Right lobe of liver (tissue), 6 donors: ENCODE results near the gene GATB. TPM values are rescaled to one million over a fixed set of nuclear protein-coding genes. Genes with fewer than 3 reads are reported as not detected.

Experiments
- ATAC-seq, 4 donors: fragments of 200-7000 bp; cut with Tn5 transposase; one replicate each; pipeline ENCODE4 v1.9.1; 2020; ENCODE audit warnings: mild to moderate bottlenecking in 4 of 4, moderate library complexity in 4 of 4
- DNase-seq, 3 donors: peaks; one replicate each; pipeline ENCODE4 v3.0.0-alpha.2; 2020
- H3K27ac ChIP-seq, 3 donors: fragments of 200-600 bp; one replicate each; pipeline ENCODE4 v1.8.0; 2022
- H3K27me3 ChIP-seq, 2 donors: fragments of 200-600 bp; one replicate each; pipeline ENCODE4 v1.8.0; 2022
- H3K36me3 ChIP-seq, 4 donors: fragments of 200-600 bp; sonication (generic) in 1 of 4; one replicate each; pipeline versions ENCODE4 v1.5.1 to v1.8.0; 2017 to 2022; ENCODE audit warnings: control low read depth in 1 of 4
- H3K4me1 ChIP-seq, 4 donors: fragments of 200-600 bp; sonication (generic) in 1 of 4; one replicate each; pipeline versions ENCODE4 v1.5.1 to v1.8.0; 2017 to 2022; ENCODE audit warnings: control low read depth in 1 of 4
- H3K4me3 ChIP-seq, 3 donors: fragments of 200-600 bp; one replicate each; pipeline ENCODE4 v1.8.0; 2022
- H3K9me3 ChIP-seq, 4 donors: fragments of 200-600 bp; sonication (generic) in 1 of 4; one replicate each; pipeline versions ENCODE4 v1.5.1 to v1.8.0; 2017 to 2022; ENCODE audit warnings: control low read depth in 1 of 4
- POLR2A ChIP-seq: fragments of 450-650 bp; IDR thresholded peaks from one replicate; pipeline ENCODE4 v1.6.1; 2017; ENCODE audit warnings: antibody characterized with exemption, mild to moderate bottlenecking
- WGBS: methylation state at CpG from one replicate; pipeline ENCODE4 v1.1.6; 2018; ENCODE audit warnings: low coverage, low lambda C conversion rate; ENCODE audit not compliant: insufficient coverage; ENCODE audit errors: missing lambda C conversion rate; 5-methylcytosine and 5-hydroxymethylcytosine counted together
- intact Hi-C, 2 donors: fragments of 100-400 bp; cut with DNase I; formaldehyde crosslinking; loops; one replicate each; pipeline versions ENCODE4 v1.11.2 to v1.14.1; 2022
- total RNA-seq, 6 experiments: library from RNA; depleted of rRNA in 2 of 6; stranded (reverse); fragments of >200 nt in 2 of 6; fragmentation: NEBNext Ultra II Directional in 3 of 6; extraction: Animal tissue kit (Norgen Biotek cat#: 25700) in 3 of 6; gene quantifications; one replicate each; pipeline versions ENCODE4 v1.1.0 to v1.2.4, GENCODE V29; 2016 to 2023
- TF ChIP-seq, protein P1 (sequence below), 4 donors: fragments of 200-600 bp in 3 of 4; fragments of 450-650 bp in 1 of 4; IDR thresholded peaks; one replicate each; pipeline versions ENCODE4 v1.5.1 to v1.8.0; 2016 to 2022; ENCODE audit warnings: antibody characterized with exemption in 4 of 4, mild to moderate bottlenecking in 2 of 4
- donor health status: DM: no; HTN: yes; CAD: no.
- donor health status: DM: no; HTN: no; CAD: no.
- donor health status: DM: no; HTN: no; CAD: no.
- donor health status: DM: no; HTN: yes; CAD: no.
- donor health status: DM: no; HTN: yes; CAD: no.

Gene GATB
- total RNA-seq, 6 experiments from 2014 or later = 16.5 to 38.7 (median 17.5) TPM

DNA sequence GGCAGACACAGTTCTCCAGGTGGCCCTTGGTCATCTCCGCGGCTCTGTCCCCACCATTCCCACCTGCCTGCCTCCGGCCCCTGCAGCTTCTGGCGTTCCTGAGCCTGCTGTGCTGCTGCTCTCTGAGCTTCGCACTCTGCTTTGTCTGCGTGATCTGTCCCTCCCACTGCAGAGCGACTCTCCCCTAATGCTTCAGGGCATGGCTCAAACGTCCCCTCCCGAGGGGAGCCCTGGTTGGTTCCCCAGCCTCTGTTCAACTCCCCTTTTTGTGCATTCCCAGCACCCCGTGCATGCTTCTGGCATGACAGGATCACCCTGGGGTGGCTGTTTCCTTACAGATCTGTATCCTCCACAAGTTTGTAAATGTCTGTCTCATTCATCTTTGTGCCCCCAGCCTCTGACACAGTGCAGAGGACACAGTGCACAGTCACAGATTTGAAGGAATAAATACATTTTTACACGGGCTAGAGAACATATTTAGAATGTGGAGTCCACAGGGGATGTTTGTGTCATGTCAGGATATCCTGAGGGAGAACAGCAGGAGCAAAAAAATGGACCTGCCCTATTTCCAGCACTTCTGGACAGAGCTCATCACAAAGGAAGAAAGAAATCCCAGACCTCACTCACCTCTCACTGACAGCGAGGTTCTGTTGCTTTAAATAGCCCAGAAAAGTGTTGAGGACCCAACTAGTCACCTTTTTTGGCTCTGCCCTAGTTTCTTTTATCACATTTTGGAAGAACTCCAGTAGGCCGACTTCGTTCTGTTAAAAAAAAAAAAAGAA lies 72.6 kb downstream of the GATB start:
- WGBS = 49% methylated on average over 9 of the region's 14 CpGs
- ATAC-seq (peak; percentile 25 to 38 (median 34)), DNase-seq (no peak)

GRCh38 chr4:151687021-151687640 lies 73.7 kb downstream of the GATB start:
- no peak overlapping the region for H3K27ac ChIP-seq
- no peaks in the 10 kb centered on the region for H3K9me3 ChIP-seq
- no peak for TF ChIP-seq POLR2A
- TF ChIP-seq, protein P1, sequence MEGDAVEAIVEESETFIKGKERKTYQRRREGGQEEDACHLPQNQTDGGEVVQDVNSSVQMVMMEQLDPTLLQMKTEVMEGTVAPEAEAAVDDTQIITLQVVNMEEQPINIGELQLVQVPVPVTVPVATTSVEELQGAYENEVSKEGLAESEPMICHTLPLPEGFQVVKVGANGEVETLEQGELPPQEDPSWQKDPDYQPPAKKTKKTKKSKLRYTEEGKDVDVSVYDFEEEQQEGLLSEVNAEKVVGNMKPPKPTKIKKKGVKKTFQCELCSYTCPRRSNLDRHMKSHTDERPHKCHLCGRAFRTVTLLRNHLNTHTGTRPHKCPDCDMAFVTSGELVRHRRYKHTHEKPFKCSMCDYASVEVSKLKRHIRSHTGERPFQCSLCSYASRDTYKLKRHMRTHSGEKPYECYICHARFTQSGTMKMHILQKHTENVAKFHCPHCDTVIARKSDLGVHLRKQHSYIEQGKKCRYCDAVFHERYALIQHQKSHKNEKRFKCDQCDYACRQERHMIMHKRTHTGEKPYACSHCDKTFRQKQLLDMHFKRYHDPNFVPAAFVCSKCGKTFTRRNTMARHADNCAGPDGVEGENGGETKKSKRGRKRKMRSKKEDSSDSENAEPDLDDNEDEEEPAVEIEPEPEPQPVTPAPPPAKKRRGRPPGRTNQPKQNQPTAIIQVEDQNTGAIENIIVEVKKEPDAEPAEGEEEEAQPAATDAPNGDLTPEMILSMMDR (IDR thresholded peaks at IDR 0.05) = no peak
- H3K4me1 ChIP-seq = no peaks in the 10 kb centered on the region
- ATAC-seq = no peak
- no peak for DNase-seq
- intact Hi-C loops = no loop called here
- H3K36me3 ChIP-seq = no peaks in the 10 kb centered on the region
- no peak overlapping the region for H3K4me3 ChIP-seq
- H3K27me3 ChIP-seq = no peaks in the 10 kb centered on the region
- WGBS = 69% methylated on average over 9 of the region's 11 CpGs

More for the DNA sequence above, 72.6 kb downstream of the GATB start:
- TF ChIP-seq POLR2A = no peak
- TF ChIP-seq, protein P1 (IDR thresholded peaks at IDR 0.05) = no peak
- H3K36me3 ChIP-seq = no peaks in the 10 kb centered on the region
- no peak overlapping the region for H3K27ac ChIP-seq
- no peaks in the 10 kb centered on the region for H3K4me1 ChIP-seq
- H3K9me3 ChIP-seq = no peaks in the 10 kb centered on the region
- intact Hi-C loops = no loop called here
- no peaks in the 10 kb centered on the region for H3K27me3 ChIP-seq
- H3K4me3 ChIP-seq = no peak overlapping the region

DNA sequence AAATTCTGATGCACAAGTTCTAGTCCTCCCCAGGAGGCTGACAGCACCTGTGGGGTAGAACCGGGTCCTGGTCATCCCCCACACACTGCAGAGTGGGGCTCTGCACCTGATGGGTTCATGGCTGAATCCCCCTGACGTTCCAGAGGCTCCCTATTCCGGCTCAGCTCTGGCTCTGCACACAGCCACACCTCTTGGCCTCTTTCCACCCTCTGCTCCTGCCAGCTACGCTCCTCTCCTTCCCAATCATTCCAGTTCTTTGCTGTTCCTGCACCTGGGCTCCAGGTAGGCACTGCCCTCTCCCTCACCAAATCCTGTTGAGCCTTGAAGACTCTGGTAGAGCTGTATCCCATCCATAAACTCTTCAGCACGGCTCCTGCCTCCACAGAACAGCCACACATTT lies 75.5 kb downstream of the GATB start:
- no peak for TF ChIP-seq POLR2A
- TF ChIP-seq, protein P1 (IDR thresholded peaks at IDR 0.05) = no peak
- no peak overlapping the region for H3K4me3 ChIP-seq
- no peaks in the 10 kb centered on the region for H3K27me3 ChIP-seq
- DNase-seq (no peak), ATAC-seq (no peak)
- no peak overlapping the region for H3K27ac ChIP-seq
- H3K9me3 ChIP-seq = no peaks in the 10 kb centered on the region
- WGBS = 55% methylated on average over 5 of the region's 5 CpGs
- H3K36me3 ChIP-seq = no peaks in the 10 kb centered on the region
- intact Hi-C loops = no loop called here
- H3K4me1 ChIP-seq = no peaks in the 10 kb centered on the region

DNA sequence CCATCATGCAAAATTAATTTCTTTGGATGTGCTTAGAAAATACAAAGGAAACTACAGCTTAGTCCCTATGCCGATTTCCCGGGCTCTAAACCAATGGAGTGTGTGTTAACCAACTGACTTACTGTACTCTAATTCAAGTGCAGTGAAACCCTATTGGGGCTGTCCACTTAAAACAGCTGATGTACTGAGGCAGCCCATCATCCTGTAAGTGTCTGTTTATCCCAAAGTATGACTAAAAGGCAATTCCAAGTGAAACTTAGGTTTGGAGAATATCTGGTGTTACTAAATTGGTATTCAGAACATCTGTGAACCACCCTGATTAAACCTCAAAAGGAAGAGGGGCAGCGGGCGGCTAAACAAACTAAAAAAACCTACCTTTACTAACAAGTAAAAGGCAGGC lies 79.7 kb downstream of the GATB start:
- WGBS = 92% methylated on average over 3 of the region's 4 CpGs
- intact Hi-C loops = no loop called here
- Histone ChIP-seq H3K9me3 (no peaks in the 10 kb centered on the region), H3K27ac (no peak overlapping the region), H3K4me1 (no peaks in the 10 kb centered on the region), H3K36me3 (no peaks in the 10 kb centered on the region), H3K4me3 (no peak overlapping the region), H3K27me3 (no peaks in the 10 kb centered on the region)
- ATAC-seq = no peak
- no peak for DNase-seq
- TF ChIP-seq, protein P1 (IDR thresholded peaks at IDR 0.05) = no peak
- no peak for TF ChIP-seq POLR2A
